CD4-positive, CD25-positive, alpha-beta regulatory T cell (primary cell): ENCODE measurements around the gene FCAMR. TPM values are rescaled to one million over a fixed set of nuclear protein-coding genes. Genes with fewer than 3 reads are reported as not detected.

ENCODE experiments used
- ATAC-seq, 2 donors: fragments of 150-1000 bp; cut with Tn5 transposase; one replicate each; pipeline ENCODE4 v1.10.0; 2021; ENCODE audit warnings: low read depth in 2 of 2, moderate number of reproducible peaks in 2 of 2, moderate library complexity in 1 of 2
- DNase-seq, 3 donors: peaks; one replicate each; pipeline versions ENCODE4 v3.0.0 to v3.0.0-alpha.2; 2012 to 2022; ENCODE audit warnings: mixed read lengths in 1 of 3
- H3K27ac ChIP-seq: one replicate; pipeline ENCODE4 v1.7.0; 2013; ENCODE audit warnings: mild to moderate bottlenecking, low read length; ENCODE audit not compliant: insufficient read depth, poor library complexity, severe bottlenecking
- H3K27me3 ChIP-seq: one replicate; pipeline ENCODE4 v1.7.0; 2013; ENCODE audit warnings: low read length; ENCODE audit not compliant: control insufficient read depth, insufficient read depth
- H3K36me3 ChIP-seq: one replicate; pipeline ENCODE4 v1.7.0; 2013; ENCODE audit warnings: mild to moderate bottlenecking, low read length, moderate library complexity; ENCODE audit not compliant: control insufficient read depth, insufficient read depth
- H3K4me1 ChIP-seq: 2 replicates; pipeline ENCODE4 v1.7.0; 2013; ENCODE audit warnings: mild to moderate bottlenecking, low read length; ENCODE audit not compliant: insufficient read depth, control insufficient read depth, poor library complexity, severe bottlenecking
- H3K4me3 ChIP-seq: one replicate; pipeline ENCODE4 v1.7.0; 2013; ENCODE audit warnings: low read depth, mild to moderate bottlenecking, low read length, moderate library complexity
- H3K9me3 ChIP-seq, 2 experiments: 1 replicate in 1 of 2; 2 replicates in 1 of 2; pipeline ENCODE4 v1.7.0; 2013; ENCODE audit warnings: low read length in 2 of 2, mild to moderate bottlenecking in 1 of 2, moderate library complexity in 1 of 2; ENCODE audit not compliant: control insufficient read depth in 2 of 2
- H3K27ac Mint-ChIP-seq, 3 donors: one replicate each; pipeline ENCODE4 v1.8.0; 2020 to 2022; ENCODE audit warnings: mild to moderate bottlenecking in 3 of 3, mixed read lengths in 3 of 3, moderate library complexity in 2 of 3
- H3K27me3 Mint-ChIP-seq: one replicate; pipeline ENCODE4 v1.8.0; 2022; ENCODE audit warnings: mild to moderate bottlenecking, mixed read lengths
- H3K36me3 Mint-ChIP-seq: one replicate; pipeline ENCODE4 v1.8.0; 2020; ENCODE audit warnings: mixed read lengths
- H3K4me1 Mint-ChIP-seq, 4 donors: one replicate each; pipeline ENCODE4 v1.8.0; 2020 to 2022; ENCODE audit warnings: mixed read lengths in 4 of 4, mild to moderate bottlenecking in 1 of 4
- H3K4me3 Mint-ChIP-seq, 4 donors: one replicate each; pipeline ENCODE4 v1.8.0; 2020 to 2022; ENCODE audit warnings: mild to moderate bottlenecking in 4 of 4, mixed read lengths in 4 of 4, moderate library complexity in 3 of 4
- H3K9me3 Mint-ChIP-seq, 7 donors: one replicate each; pipeline ENCODE4 v1.8.0; 2020 to 2022; ENCODE audit warnings: mixed read lengths in 7 of 7, mild to moderate bottlenecking in 3 of 7, moderate library complexity in 2 of 7
- polyA plus RNA-seq, 4 donors: library from polyadenylated mRNA; unstranded; fragments of 300-500 nt; fragmentation: Illumina TruSeq; gene quantifications; one replicate each; pipeline ENCODE4 v1.2.3, GENCODE V29; 2021
- total RNA-seq: library from RNA; stranded (reverse); gene quantifications from one replicate; pipeline ENCODE4 v1.2.3, GENCODE V29; 2022

Gene FCAMR
- total and polyA plus RNA-seq, 5 donors from 2014 or later: not detected

DNA sequence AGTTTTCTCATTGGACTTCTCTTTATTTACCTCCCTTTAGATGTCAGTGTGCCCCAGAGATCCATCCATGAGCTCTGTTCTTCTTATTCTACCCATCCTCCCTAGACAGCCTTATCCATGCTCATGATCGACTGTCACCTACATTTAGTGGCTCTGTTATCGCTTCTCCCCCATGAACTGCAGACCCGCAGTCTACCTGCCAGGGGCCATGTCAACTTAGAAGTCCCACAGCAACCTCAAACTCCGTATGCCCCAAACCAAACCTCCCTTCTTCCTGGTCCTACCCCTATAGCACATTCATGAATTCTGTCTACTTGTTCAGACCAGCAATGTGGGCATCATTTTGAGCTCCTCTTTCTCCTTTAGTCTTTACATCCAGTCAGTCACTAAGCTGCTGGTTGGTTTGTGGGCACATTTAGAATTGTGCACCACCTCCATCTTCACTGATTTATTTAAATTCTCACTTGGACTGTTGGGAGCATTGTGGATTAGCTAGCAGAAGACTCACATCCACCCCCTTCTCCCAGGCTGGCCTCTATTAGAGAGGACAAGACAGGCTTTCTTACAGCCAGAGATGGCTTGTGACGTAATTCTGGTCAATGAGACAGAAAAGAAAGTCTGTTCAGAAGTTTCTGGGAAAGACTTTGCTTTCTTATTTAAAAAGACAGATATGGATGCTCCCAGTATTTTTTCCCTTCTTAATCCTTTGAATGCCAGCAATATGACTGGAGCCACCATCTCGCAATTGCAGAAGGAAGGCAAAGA lies 43.2 kb upstream of the FCAMR start:
- H3K4me3 Mint-ChIP-seq: no peak overlapping the region
- H3K36me3 Mint-ChIP-seq: no peaks in the 10 kb centered on the region
- H3K9me3 Mint-ChIP-seq: peaks cover 0 to 2% (median 0%) of the 10 kb centered on the region in 7 donors
- ATAC-seq: no peak
- H3K4me1 ChIP-seq: no peaks in the 10 kb centered on the region
- DNase-seq: no peak
- H3K27ac Mint-ChIP-seq: no peak overlapping the region
- H3K27ac ChIP-seq: no peak overlapping the region
- no peaks in the 10 kb centered on the region for H3K36me3 ChIP-seq
- H3K9me3 ChIP-seq: no peaks in the 10 kb centered on the region
- no peaks in the 10 kb centered on the region for H3K4me1 Mint-ChIP-seq
- H3K27me3 ChIP-seq: peaks cover 28% of the 10 kb centered on the region
- peaks cover 36% of the 10 kb centered on the region for H3K27me3 Mint-ChIP-seq
- no peak overlapping the region for H3K4me3 ChIP-seq

GRCh38 chr1:207010726-207011125 lies 40.5 kb upstream of the FCAMR start:
- Histone ChIP-seq H3K4me1 (no peaks in the 10 kb centered on the region), H3K27ac (no peak overlapping the region), H3K4me3 (no peak overlapping the region), H3K9me3 (no peaks in the 10 kb centered on the region), H3K27me3 (peaks cover 36% of the 10 kb centered on the region), H3K36me3 (no peaks in the 10 kb centered on the region)
- H3K36me3 Mint-ChIP-seq: no peaks in the 10 kb centered on the region
- no peaks in the 10 kb centered on the region for H3K9me3 Mint-ChIP-seq
- peaks cover 39% of the 10 kb centered on the region for H3K27me3 Mint-ChIP-seq
- DNase-seq (no peak), ATAC-seq (no peak)
- no peak overlapping the region for H3K4me3 Mint-ChIP-seq
- H3K27ac Mint-ChIP-seq: no peak overlapping the region
- H3K4me1 Mint-ChIP-seq: no peaks in the 10 kb centered on the region

- Mint-ChIP-seq H3K4me1 (peaks cover 0 to 3% (median 1%) of the 10 kb centered on the region in 4 donors), H3K9me3 (no peaks in the 10 kb centered on the region), H3K4me3 (no peak overlapping the region), H3K27me3 (peaks cover 44% of the 10 kb centered on the region), H3K36me3 (no peaks in the 10 kb centered on the region), H3K27ac (no peak overlapping the region)
- H3K36me3 ChIP-seq: no peaks in the 10 kb centered on the region
- DNase-seq (no peak), ATAC-seq (no peak)
- H3K27me3 ChIP-seq: peaks cover 38% of the 10 kb centered on the region
- H3K4me1 ChIP-seq: no peaks in the 10 kb centered on the region
- H3K27ac ChIP-seq: no peak overlapping the region
- no peaks in the 10 kb centered on the region for H3K9me3 ChIP-seq
- no peak overlapping the region for H3K4me3 ChIP-seq
These were observed 39.7 kb upstream of the FCAMR start for GRCh38 chr1:207009945-207010344.

DNA sequence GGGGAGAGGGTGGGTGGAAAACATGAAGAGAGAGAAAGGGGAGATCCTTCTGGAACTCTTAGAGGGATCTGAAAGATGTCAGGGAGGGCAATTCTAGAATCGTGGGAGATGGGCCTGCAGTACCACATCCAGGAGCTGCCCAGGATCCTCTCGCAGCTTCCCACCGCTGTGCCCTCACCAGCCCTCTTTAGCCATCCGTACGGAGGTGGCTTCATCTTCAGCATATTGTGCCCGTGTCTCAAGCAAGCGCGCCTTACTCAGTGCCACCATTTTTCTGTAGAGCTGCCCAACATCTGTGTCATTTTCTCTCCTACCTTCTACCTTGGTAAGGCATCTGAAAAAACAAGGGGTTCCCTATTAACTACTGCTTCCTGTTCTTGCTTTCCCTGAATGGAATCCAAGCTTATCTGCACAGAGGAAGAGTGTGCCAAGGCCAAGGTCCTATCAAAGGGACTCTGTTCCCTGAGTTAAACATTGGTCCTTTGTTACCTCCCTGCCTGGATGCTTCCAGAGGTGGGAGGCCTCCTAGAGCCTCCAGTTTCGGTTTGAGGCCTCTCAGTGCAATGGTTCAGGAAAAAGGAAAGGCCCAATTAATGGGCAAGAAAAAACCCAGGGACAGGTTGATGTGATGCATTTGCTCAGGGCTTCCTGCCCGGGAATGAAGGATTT lies 39.1 kb upstream of the FCAMR start:
- H3K36me3 ChIP-seq: no peaks in the 10 kb centered on the region
- Mint-ChIP-seq H3K9me3 (no peaks in the 10 kb centered on the region), H3K27ac (no peak overlapping the region), H3K4me3 (no peak overlapping the region), H3K27me3 (peaks cover 44% of the 10 kb centered on the region), H3K36me3 (no peaks in the 10 kb centered on the region), H3K4me1 (peaks cover 0 to 6% (median 2%) of the 10 kb centered on the region in 4 donors)
- H3K4me3 ChIP-seq: no peak overlapping the region
- DNase-seq: no peak
- no peaks in the 10 kb centered on the region for H3K9me3 ChIP-seq
- H3K4me1 ChIP-seq: no peaks in the 10 kb centered on the region
- no peak overlapping the region for H3K27ac ChIP-seq
- no peak for ATAC-seq
- H3K27me3 ChIP-seq: peaks cover 35% of the 10 kb centered on the region

DNA sequence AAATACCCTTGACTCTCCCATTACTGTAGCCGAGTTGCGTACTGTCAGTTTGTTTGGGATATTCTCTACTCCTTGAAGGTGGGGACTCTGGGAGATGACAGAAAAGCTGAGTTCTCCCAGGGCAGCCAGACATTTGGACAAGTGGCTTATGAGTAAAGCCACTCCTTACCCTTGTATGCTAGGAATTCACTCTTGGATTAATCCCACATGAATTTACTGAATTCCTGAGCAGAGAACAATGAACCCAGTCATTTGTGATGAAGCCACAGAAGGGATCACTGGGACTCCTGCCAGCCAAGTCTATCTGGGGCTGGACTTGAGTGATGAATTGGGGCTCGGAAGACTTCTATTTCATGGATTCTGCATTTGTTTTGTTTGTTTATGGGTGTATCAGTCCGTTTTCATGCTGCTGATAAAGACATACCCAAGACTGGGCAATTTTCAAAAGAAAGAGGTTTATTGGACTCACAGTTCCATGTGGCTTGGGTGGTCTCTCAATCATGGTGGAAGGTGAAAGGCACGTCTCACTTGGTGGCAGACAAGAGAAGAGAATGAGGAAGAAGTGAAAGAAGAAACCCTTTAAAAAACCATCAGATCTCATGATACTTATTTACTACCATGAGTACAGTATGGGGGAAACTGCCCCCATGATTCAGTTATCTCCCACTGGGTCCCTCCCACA lies 37.2 kb upstream of the FCAMR start:
- no peak overlapping the region for H3K4me3 ChIP-seq
- no peak overlapping the region for H3K27ac ChIP-seq
- H3K27me3 ChIP-seq: peaks cover 24% of the 10 kb centered on the region
- ATAC-seq (no peak), DNase-seq (no peak)
- H3K4me1 ChIP-seq: no peaks in the 10 kb centered on the region
- H3K9me3 Mint-ChIP-seq: no peaks in the 10 kb centered on the region
- no peaks in the 10 kb centered on the region for H3K36me3 ChIP-seq
- H3K27me3 Mint-ChIP-seq: peaks cover 43% of the 10 kb centered on the region
- H3K4me1 Mint-ChIP-seq: peaks cover 0 to 6% (median 2%) of the 10 kb centered on the region in 4 donors
- no peak overlapping the region for H3K4me3 Mint-ChIP-seq
- no peaks in the 10 kb centered on the region for H3K9me3 ChIP-seq
- H3K27ac Mint-ChIP-seq: no peak overlapping the region
- H3K36me3 Mint-ChIP-seq: no peaks in the 10 kb centered on the region

DNA sequence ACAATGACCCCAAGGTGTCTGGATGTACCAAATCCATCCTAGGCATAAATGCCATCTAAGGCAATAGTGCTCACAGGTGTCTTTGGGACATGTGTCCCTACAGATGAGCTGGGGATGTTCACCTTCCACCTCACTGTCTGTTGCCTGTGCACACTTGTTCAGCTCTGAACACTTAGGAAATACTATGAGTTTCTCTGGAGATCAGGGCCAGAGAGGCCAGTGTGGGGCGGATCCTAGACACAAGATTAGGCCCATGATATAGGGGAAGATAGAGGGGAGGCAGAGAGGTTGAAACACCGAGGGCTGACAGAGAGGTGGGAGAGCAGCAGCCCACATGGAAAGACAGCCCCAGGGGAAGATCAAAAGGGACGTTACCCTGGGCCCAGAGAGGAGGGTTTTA lies 36.7 kb upstream of the FCAMR start:
- Mint-ChIP-seq H3K27me3 (peaks cover 37% of the 10 kb centered on the region), H3K9me3 (no peaks in the 10 kb centered on the region), H3K27ac (no peak overlapping the region), H3K4me1 (peaks cover 0 to 6% (median 2%) of the 10 kb centered on the region in 4 donors), H3K4me3 (no peak overlapping the region), H3K36me3 (no peaks in the 10 kb centered on the region)
- no peak for ATAC-seq
- Histone ChIP-seq H3K36me3 (no peaks in the 10 kb centered on the region), H3K27ac (no peak overlapping the region), H3K4me3 (no peak overlapping the region), H3K27me3 (peaks cover 24% of the 10 kb centered on the region), H3K4me1 (no peaks in the 10 kb centered on the region), H3K9me3 (no peaks in the 10 kb centered on the region)
- no peak for DNase-seq

DNA sequence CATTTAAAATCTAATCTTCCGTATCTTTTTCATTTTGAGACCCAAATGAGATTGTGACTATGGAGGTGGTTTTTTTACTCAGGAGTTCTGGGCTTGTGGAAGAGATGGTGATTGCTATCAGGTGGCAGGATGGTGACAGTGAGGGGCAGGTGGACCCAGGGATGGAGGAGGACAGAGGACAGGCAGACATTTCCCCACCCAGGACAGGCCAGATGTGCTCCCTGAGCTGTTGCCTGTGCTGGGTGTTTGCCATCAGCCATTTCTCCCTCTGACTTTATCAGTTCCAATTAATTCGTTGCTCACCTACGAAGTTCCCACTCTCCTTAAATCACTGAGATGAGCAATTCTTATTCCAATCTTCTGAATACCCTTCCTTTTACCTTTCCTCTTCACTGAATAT lies 35.8 kb upstream of the FCAMR start:
- Histone ChIP-seq H3K4me1 (no peaks in the 10 kb centered on the region), H3K36me3 (no peaks in the 10 kb centered on the region), H3K9me3 (no peaks in the 10 kb centered on the region), H3K4me3 (no peak overlapping the region), H3K27ac (no peak overlapping the region), H3K27me3 (peaks cover 23% of the 10 kb centered on the region)
- Mint-ChIP-seq H3K27me3 (peaks cover 30% of the 10 kb centered on the region), H3K36me3 (no peaks in the 10 kb centered on the region), H3K4me1 (peaks cover 0 to 6% (median 2%) of the 10 kb centered on the region in 4 donors), H3K9me3 (no peaks in the 10 kb centered on the region), H3K4me3 (no peak overlapping the region), H3K27ac (no peak overlapping the region)
- ATAC-seq (no peak), DNase-seq (no peak)
